GM21528 (cell line): ENCODE results near the gene FXYD1.

ENCODE experiments used
- ATAC-seq: cut with Tn5 transposase; IDR thresholded peaks from one replicate; pipeline ENCODE4 v1.9.1; 2021; ENCODE audit warnings: mild to moderate bottlenecking, moderate library complexity; ENCODE audit not compliant: unreplicated experiment, low FRiP score

Gene FXYD1

GRCh38 chr19:35178701-35179100, 40.1 kb downstream of the FXYD1 start:
- no peak for ATAC-seq

GRCh38 chr19:35179830-35180229, 41.2 kb downstream of the FXYD1 start:
- ATAC-seq: no peak

GRCh38 chr19:35181387-35181786, 42.8 kb downstream of the FXYD1 start:
- no peak for ATAC-seq

- no peak for ATAC-seq
These were observed 45.6 kb downstream of the FXYD1 start for GRCh38 chr19:35184267-35184666.

GRCh38 chr19:35184884-35185283, 46.3 kb downstream of the FXYD1 start:
- no peak for ATAC-seq
